IMR-90 (cell line): ENCODE data around the gene LARP4B. TPM values are rescaled to one million over a fixed set of nuclear protein-coding genes. Genes with fewer than 3 reads are reported as not detected.

ENCODE experiments used
- ATAC-seq: fragments of 200-7000 bp; cut with Tn5 transposase; 2 replicates; pipeline ENCODE4 v1.9.1; 2020; ENCODE audit warnings: low read depth, mild to moderate bottlenecking, moderate library complexity
- BruUV-seq: library from RNA; stranded (reverse); fragments of 400-500 nt; replicated peaks from 2 replicates; lab custom pipeline; 2021; lab: Mats Ljungman, UMichigan
- CTCF ChIA-PET: fragments of 300-600 bp; formaldehyde crosslinking; extraction: SDS; loops from one replicate; lab custom pipeline; 2021; ENCODE audit warnings: antibody characterized with exemption; lab: Yijun Ruan, JAX
- POLR2A ChIA-PET: fragments of 300-600 bp; sonication (Branson Sonifier 250); formaldehyde crosslinking; loops from one replicate; lab custom pipeline; 2022; ENCODE audit warnings: antibody characterized with exemption; ENCODE audit not compliant: unreplicated experiment; lab: Charles Lee
- DNase-seq: peaks from one replicate; pipeline ENCODE4 v3.0.0; 2013
- H2AFZ ChIP-seq: replicated peaks from 2 replicates; pipeline ENCODE3; 2013; ENCODE audit warnings: low read length, mild to moderate bottlenecking; ENCODE audit not compliant: poor library complexity
- H2AK5ac ChIP-seq: 2 replicates; pipeline ENCODE4 v1.6.1; 2013; ENCODE audit warnings: low read depth, low read length, inconsistent platforms
- H2AK9ac ChIP-seq: replicated peaks from 2 replicates; pipeline ENCODE3; 2013; ENCODE audit warnings: mild to moderate bottlenecking, low read depth, low read length, moderate library complexity; ENCODE audit not compliant: poor library complexity
- H2BK120ac ChIP-seq: 2 replicates; pipeline ENCODE4 v1.6.1; 2013; ENCODE audit warnings: low read depth, low read length, inconsistent platforms
- H2BK15ac ChIP-seq: 3 replicates; pipeline ENCODE4 v1.6.1; 2013; ENCODE audit warnings: low read depth, low read length, inconsistent platforms
- H2BK20ac ChIP-seq: 2 replicates; pipeline ENCODE4 v1.6.1; 2013; ENCODE audit warnings: low read depth, mild to moderate bottlenecking, inconsistent platforms, low read length, moderate library complexity
- H2BK5ac ChIP-seq: 2 replicates; pipeline ENCODE4 v1.6.1; 2013; ENCODE audit warnings: mild to moderate bottlenecking, low read depth, low read length, inconsistent platforms; ENCODE audit not compliant: poor library complexity, severe bottlenecking
- H3K14ac ChIP-seq: replicated peaks from 2 replicates; pipeline ENCODE4 v1.6.1; 2013; ENCODE audit warnings: low read depth, low read length, inconsistent platforms
- H3K18ac ChIP-seq: 2 replicates; pipeline ENCODE4 v1.6.1; 2013; ENCODE audit warnings: low read depth, low read length, control low read depth
- H3K23ac ChIP-seq: 2 replicates; pipeline ENCODE4 v1.6.1; 2013; ENCODE audit warnings: low read depth, low read length, inconsistent platforms
- H3K27ac ChIP-seq: 2 replicates; pipeline ENCODE4 v1.5.1; 2013; ENCODE audit warnings: mild to moderate bottlenecking, control low read depth, low read length; ENCODE audit not compliant: insufficient read depth
- H3K27me3 ChIP-seq: 2 replicates; pipeline ENCODE4 v1.6.1; 2013; ENCODE audit warnings: low read length; ENCODE audit not compliant: control insufficient read depth, insufficient read depth
- H3K36me3 ChIP-seq: 2 replicates; pipeline ENCODE4 v1.6.1; 2013; ENCODE audit warnings: low read length, mixed read lengths; ENCODE audit not compliant: control insufficient read depth, insufficient read depth
- H3K4ac ChIP-seq: 2 replicates; pipeline ENCODE4 v1.6.1; 2013; ENCODE audit warnings: low read depth, low read length, inconsistent platforms
- H3K4me1 ChIP-seq: 2 replicates; pipeline ENCODE4 v1.6.1; 2013; ENCODE audit warnings: low read length, mixed read lengths; ENCODE audit not compliant: control insufficient read depth, insufficient read depth
- H3K4me2 ChIP-seq: 2 replicates; pipeline ENCODE4 v1.6.1; 2013; ENCODE audit warnings: low read depth, mild to moderate bottlenecking, control low read depth, low read length, moderate library complexity
- H3K4me3 ChIP-seq: 2 replicates; pipeline ENCODE4 v1.5.1; 2013; ENCODE audit warnings: low read depth, mild to moderate bottlenecking, control low read depth, low read length, moderate library complexity; ENCODE audit not compliant: insufficient read depth
- H3K56ac ChIP-seq: 2 replicates; pipeline ENCODE4 v1.6.1; 2013; ENCODE audit warnings: low read length, inconsistent platforms; ENCODE audit not compliant: insufficient read depth; ENCODE audit errors: extremely low read depth
- H3K79me1 ChIP-seq, 2 experiments: 2 replicates each; pipeline ENCODE4 v1.6.1; 2013; ENCODE audit warnings: low read length in 2 of 2, inconsistent platforms in 1 of 2, low read depth in 1 of 2
- H3K9ac ChIP-seq: 2 replicates; pipeline ENCODE4 v1.6.1; 2013; ENCODE audit warnings: low read depth, low read length, control low read depth
- H3K9me1 ChIP-seq: 2 replicates; pipeline ENCODE4 v1.6.1; 2013; ENCODE audit warnings: low read length, inconsistent platforms; ENCODE audit not compliant: insufficient read depth
- H3K9me3 ChIP-seq: 2 replicates; pipeline ENCODE4 v1.6.1; 2013; ENCODE audit warnings: low read length; ENCODE audit not compliant: control insufficient read depth, insufficient read depth
- H4K20me1 ChIP-seq: 2 replicates; pipeline ENCODE4 v1.6.1; 2013; ENCODE audit warnings: low read length, inconsistent platforms; ENCODE audit not compliant: insufficient read depth
- H4K5ac ChIP-seq: 2 replicates; pipeline ENCODE4 v1.6.1; 2013; ENCODE audit warnings: mild to moderate bottlenecking, low read depth, low read length, control low read depth
- H4K8ac ChIP-seq, 2 experiments: 2 replicates each; pipeline ENCODE4 v1.6.1; 2013; ENCODE audit warnings: low read depth in 2 of 2, low read length in 2 of 2, control low read depth in 1 of 2, inconsistent platforms in 1 of 2
- H4K91ac ChIP-seq: 2 replicates; pipeline ENCODE4 v1.6.1; 2013; ENCODE audit warnings: low read depth, low read length, inconsistent platforms; ENCODE audit not compliant: insufficient read depth
- BHLHE40 ChIP-seq: fragments of 150-350 bp; IDR thresholded peaks from 2 replicates; pipeline ENCODE4 v1.6.1; 2016; ENCODE audit warnings: mild to moderate bottlenecking, low read depth, low read length
- CEBPB ChIP-seq: IDR thresholded peaks from 2 replicates; pipeline ENCODE4 v1.6.1; 2012; ENCODE audit warnings: low read depth, low read length, improper control_type of control experiment
- CHD1 ChIP-seq: IDR thresholded peaks from 2 replicates; pipeline ENCODE4 v1.6.1; 2012; ENCODE audit warnings: low read depth, low read length, improper control_type of control experiment
- FOS ChIP-seq: fragments of 150-350 bp; IDR thresholded peaks from 2 replicates; pipeline ENCODE4 v1.6.1; 2016; ENCODE audit warnings: low read depth, low read length
- MAFK ChIP-seq: IDR thresholded peaks from 2 replicates; pipeline ENCODE4 v1.6.1; 2012; ENCODE audit warnings: low read depth, low read length, improper control_type of control experiment
- MAZ ChIP-seq: IDR thresholded peaks from 2 replicates; pipeline ENCODE4 v1.6.1; 2012; ENCODE audit warnings: low read depth, mild to moderate bottlenecking, low read length, improper control_type of control experiment, moderate library complexity, borderline replicate concordance
- MXI1 ChIP-seq: IDR thresholded peaks from 2 replicates; pipeline ENCODE4 v1.6.1; 2012; ENCODE audit warnings: low read depth, mild to moderate bottlenecking, low read length, moderate library complexity, borderline replicate concordance
- NFE2L2 ChIP-seq: fragments of 150-350 bp; IDR thresholded peaks from 2 replicates; pipeline ENCODE4 v1.6.1; 2016; ENCODE audit warnings: low read depth, mild to moderate bottlenecking, low read length
- POLR2A ChIP-seq: IDR thresholded peaks from 2 replicates; pipeline ENCODE4 v1.6.1; 2012; ENCODE audit warnings: mild to moderate bottlenecking, low read depth, low read length
- RAD21 ChIP-seq: IDR thresholded peaks from 2 replicates; pipeline ENCODE4 v1.6.1; 2012; ENCODE audit warnings: low read length, improper control_type of control experiment
- RCOR1 ChIP-seq: IDR thresholded peaks from 2 replicates; pipeline ENCODE4 v1.6.1; 2012; ENCODE audit warnings: mild to moderate bottlenecking, low read length, improper control_type of control experiment; ENCODE audit not compliant: insufficient replicate concordance
- RFX5 ChIP-seq: IDR thresholded peaks from 2 replicates; pipeline ENCODE4 v1.8.0; 2012; ENCODE audit warnings: low read depth, mild to moderate bottlenecking, low read length, moderate library complexity
- SMC3 ChIP-seq: fragments of 150-350 bp; IDR thresholded peaks from 2 replicates; pipeline ENCODE4 v1.6.1; 2016; ENCODE audit warnings: low read depth, mild to moderate bottlenecking, antibody characterized with exemption, low read length, moderate library complexity
- WGBS, 2 experiments: methylation state at CpG; one replicate each; pipeline versions ENCODE4 v1.1.5 to v1.1.7; 2013; ENCODE audit warnings: missing lambda C conversion rate in 2 of 2; ENCODE audit not compliant: insufficient read length in 1 of 2; ENCODE audit errors: extremely low coverage in 2 of 2; 5-methylcytosine and 5-hydroxymethylcytosine counted together
- dilution Hi-C: fragments of 300-500 bp; cut with HindIII; formaldehyde crosslinking; loops from one replicate; pipeline ENCODE4 v1.14.3; 2018; ENCODE audit warnings: low sequenced_read_pairs; ENCODE audit not compliant: unreplicated experiment
- in situ Hi-C: fragments of 300-500 bp; cut with MboI; formaldehyde crosslinking; loops from 3 replicates; pipeline ENCODE4 v1.14.3; 2019; ENCODE audit warnings: low sequenced_read_pairs, inconsistent platforms, mixed read lengths
- intact Hi-C: fragments of 100-400 bp; cut with micrococcal nuclease; formaldehyde crosslinking; loops from 2 replicates; pipeline ENCODE4 v1.10.0; 2022
- polyA plus RNA-seq, 3 experiments: library from polyadenylated mRNA; depleted of rRNA; stranded (reverse); fragments of >200 nt; gene quantifications; 2 replicates each; pipeline ENCODE4 v1.2.3, GENCODE V29; 2012; ENCODE audit warnings: low replicate concordance in 1 of 3
- total RNA-seq: library from RNA; depleted of rRNA; stranded (reverse); fragments of >200 nt; gene quantifications from 2 replicates; pipeline ENCODE4 v1.2.3, GENCODE V29; 2012
- TF ChIP-seq, protein P1 (sequence below): fragments of 150-350 bp; IDR thresholded peaks from 2 replicates; pipeline ENCODE4 v1.6.1; 2016; ENCODE audit warnings: low read depth, mild to moderate bottlenecking, low read length, moderate library complexity, borderline replicate concordance
- TF ChIP-seq, protein P2 (sequence below): fragments of 150-350 bp; IDR thresholded peaks from 2 replicates; pipeline ENCODE4 v1.6.1; 2017; ENCODE audit warnings: mild to moderate bottlenecking, antibody characterized with exemption, low read length, low read depth
- TF ChIP-seq, protein P3 (sequence below): conservative IDR thresholded peaks from 2 replicates; pipeline ENCODE4 v1.5.1; 2012; ENCODE audit warnings: mild to moderate bottlenecking, low read depth, low read length, improper control_type of control experiment

The LARP4B gene
- total and polyA plus RNA-seq, 2 of the 4 experiments (the other 2 are of a cell fraction): 24.3 to 25.5 TPM

DNA sequence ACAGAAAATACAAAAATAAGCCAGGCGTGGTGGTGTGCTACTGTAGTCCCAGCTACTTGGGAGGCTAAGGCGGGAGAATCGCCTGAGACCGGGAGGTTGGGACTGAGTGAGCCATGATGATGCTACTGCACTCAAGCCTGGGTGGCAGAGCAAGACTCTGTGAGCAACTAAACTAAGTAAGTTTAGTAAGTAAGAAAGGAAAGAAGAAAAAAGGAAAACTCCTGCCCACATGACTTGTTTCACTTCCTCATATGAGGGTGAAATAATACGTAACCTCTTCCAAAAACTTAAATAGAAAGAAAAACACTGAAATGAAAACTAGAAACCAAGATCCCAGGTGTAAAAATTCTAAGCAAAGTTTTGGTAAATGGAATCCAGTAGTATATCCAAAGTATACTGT lies 79.6 kb downstream of the LARP4B start:
- Histone ChIP-seq H3K9me3 (no peaks in the 10 kb centered on the region), H3K79me1 (peaks cover 44 to 74% of the 10 kb centered on the region in 2 experiments), H3K56ac (no peak overlapping the region), H4K8ac (no peak overlapping the region), H3K18ac (no peak overlapping the region), H3K14ac (no peak overlapping the region), H4K91ac (no peak overlapping the region), H2AK5ac (no peak overlapping the region), H2AK9ac (no peak overlapping the region), H3K27me3 (no peaks in the 10 kb centered on the region), H3K4me2 (no peak overlapping the region), H2BK20ac (no peak overlapping the region), H3K9me1 (peaks cover 7% of the 10 kb centered on the region; the same call in 1 of the 2 replicates), H3K27ac (no peak overlapping the region), H2BK120ac (no peak overlapping the region), H3K23ac (no peak overlapping the region), H3K9ac (no peak overlapping the region), H2AFZ (no peak overlapping the region), H3K36me3 (peaks cover 27% of the 10 kb centered on the region), H2BK15ac (no peak overlapping the region), H4K20me1 (peaks cover 38% of the 10 kb centered on the region), H3K4ac (no peak overlapping the region), H2BK5ac (no peak overlapping the region), H3K4me1 (no peaks in the 10 kb centered on the region), H4K5ac (no peak overlapping the region), H3K4me3 (no peak overlapping the region)
- DNase-seq: no peak
- ChIA-PET CTCF (no interaction called here), POLR2A (no interaction called here)
- ATAC-seq: no peak
- BruUV-seq: no TSS peak
- in situ Hi-C loops: no loop called here
- no CpG with 5 or more reads among the region's 5 CpGs for WGBS, 2 experiments
- TF ChIP-seq NFE2L2 (no peak), POLR2A (no peak), FOS (no peak), SMC3 (no peak), MAFK (no peak), RAD21 (no peak), BHLHE40 (no peak), CHD1 (no peak), CEBPB (no peak), RCOR1 (no peak), RFX5 (no peak), MAZ (no peak), MXI1 (no peak)
- TF ChIP-seq, protein P1, sequence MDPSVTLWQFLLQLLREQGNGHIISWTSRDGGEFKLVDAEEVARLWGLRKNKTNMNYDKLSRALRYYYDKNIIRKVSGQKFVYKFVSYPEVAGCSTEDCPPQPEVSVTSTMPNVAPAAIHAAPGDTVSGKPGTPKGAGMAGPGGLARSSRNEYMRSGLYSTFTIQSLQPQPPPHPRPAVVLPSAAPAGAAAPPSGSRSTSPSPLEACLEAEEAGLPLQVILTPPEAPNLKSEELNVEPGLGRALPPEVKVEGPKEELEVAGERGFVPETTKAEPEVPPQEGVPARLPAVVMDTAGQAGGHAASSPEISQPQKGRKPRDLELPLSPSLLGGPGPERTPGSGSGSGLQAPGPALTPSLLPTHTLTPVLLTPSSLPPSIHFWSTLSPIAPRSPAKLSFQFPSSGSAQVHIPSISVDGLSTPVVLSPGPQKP: no peak
- TF ChIP-seq, protein P2, sequence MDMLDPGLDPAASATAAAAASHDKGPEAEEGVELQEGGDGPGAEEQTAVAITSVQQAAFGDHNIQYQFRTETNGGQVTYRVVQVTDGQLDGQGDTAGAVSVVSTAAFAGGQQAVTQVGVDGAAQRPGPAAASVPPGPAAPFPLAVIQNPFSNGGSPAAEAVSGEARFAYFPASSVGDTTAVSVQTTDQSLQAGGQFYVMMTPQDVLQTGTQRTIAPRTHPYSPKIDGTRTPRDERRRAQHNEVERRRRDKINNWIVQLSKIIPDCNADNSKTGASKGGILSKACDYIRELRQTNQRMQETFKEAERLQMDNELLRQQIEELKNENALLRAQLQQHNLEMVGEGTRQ: no peak
- TF ChIP-seq, protein P3, sequence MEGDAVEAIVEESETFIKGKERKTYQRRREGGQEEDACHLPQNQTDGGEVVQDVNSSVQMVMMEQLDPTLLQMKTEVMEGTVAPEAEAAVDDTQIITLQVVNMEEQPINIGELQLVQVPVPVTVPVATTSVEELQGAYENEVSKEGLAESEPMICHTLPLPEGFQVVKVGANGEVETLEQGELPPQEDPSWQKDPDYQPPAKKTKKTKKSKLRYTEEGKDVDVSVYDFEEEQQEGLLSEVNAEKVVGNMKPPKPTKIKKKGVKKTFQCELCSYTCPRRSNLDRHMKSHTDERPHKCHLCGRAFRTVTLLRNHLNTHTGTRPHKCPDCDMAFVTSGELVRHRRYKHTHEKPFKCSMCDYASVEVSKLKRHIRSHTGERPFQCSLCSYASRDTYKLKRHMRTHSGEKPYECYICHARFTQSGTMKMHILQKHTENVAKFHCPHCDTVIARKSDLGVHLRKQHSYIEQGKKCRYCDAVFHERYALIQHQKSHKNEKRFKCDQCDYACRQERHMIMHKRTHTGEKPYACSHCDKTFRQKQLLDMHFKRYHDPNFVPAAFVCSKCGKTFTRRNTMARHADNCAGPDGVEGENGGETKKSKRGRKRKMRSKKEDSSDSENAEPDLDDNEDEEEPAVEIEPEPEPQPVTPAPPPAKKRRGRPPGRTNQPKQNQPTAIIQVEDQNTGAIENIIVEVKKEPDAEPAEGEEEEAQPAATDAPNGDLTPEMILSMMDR: no peak
- intact Hi-C loops: no loop called here
- dilution Hi-C loops: no loop called here
